Measurements from ENCODE around the gene RBBP5.
A peak's percentile ranks its signal among the peaks of the same experiment; 100 is the strongest.

The RBBP5 gene

GRCh38 chr1:205064301-205064700, 57.5 kb downstream of the RBBP5 start:
- TF ChIP-seq, protein P1, sequence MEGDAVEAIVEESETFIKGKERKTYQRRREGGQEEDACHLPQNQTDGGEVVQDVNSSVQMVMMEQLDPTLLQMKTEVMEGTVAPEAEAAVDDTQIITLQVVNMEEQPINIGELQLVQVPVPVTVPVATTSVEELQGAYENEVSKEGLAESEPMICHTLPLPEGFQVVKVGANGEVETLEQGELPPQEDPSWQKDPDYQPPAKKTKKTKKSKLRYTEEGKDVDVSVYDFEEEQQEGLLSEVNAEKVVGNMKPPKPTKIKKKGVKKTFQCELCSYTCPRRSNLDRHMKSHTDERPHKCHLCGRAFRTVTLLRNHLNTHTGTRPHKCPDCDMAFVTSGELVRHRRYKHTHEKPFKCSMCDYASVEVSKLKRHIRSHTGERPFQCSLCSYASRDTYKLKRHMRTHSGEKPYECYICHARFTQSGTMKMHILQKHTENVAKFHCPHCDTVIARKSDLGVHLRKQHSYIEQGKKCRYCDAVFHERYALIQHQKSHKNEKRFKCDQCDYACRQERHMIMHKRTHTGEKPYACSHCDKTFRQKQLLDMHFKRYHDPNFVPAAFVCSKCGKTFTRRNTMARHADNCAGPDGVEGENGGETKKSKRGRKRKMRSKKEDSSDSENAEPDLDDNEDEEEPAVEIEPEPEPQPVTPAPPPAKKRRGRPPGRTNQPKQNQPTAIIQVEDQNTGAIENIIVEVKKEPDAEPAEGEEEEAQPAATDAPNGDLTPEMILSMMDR (IDR thresholded peaks at IDR 0.05; ENCODE audit: extremely low read depth, insufficient read depth, missing control alignments), result no peak
- in situ Hi-C loops (cut with MboI; ENCODE audit: low pct_unique_long_range_greater_than_20kb, low sequenced_read_pairs, unreplicated experiment), result loop anchor here (10.0 kb wide), 1 partner anchor 70 kb away; no protein-coding TSS in a partner anchor
- DNase-seq (ENCODE audit: low spot score), result no peak

GRCh38 chr1:205062895-205063294, 58.9 kb downstream of the RBBP5 start:
- in situ Hi-C loops (cut with MboI; ENCODE audit: low pct_unique_long_range_greater_than_20kb, low sequenced_read_pairs, unreplicated experiment), result loop anchor here (10.0 kb wide), 1 partner anchor 68 kb away; no protein-coding TSS in a partner anchor
- TF ChIP-seq, protein P1 (IDR thresholded peaks at IDR 0.05; ENCODE audit: extremely low read depth, insufficient read depth, missing control alignments), result no peak
- DNase-seq (ENCODE audit: low spot score), result no peak

DNA sequence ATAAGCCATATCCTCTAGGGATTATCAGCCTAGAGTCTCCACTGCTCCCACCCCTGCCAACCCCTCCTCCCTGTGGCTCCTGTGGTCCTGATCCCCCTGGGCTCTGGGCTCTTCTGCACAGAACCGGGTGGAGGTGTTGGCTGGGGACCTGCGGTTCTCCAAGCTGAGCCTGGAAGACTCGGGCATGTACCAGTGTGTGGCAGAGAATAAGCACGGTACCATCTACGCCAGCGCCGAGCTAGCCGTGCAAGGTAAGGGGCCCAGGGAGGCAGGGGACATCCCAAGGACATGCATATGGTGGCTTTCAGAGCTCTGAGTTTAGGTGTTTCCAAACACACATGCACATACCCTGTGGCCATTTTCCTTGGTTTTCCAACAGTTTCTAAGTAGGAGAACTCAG, 59.5 kb downstream of the RBBP5 start:
- TF ChIP-seq, protein P1 (IDR thresholded peaks at IDR 0.05; ENCODE audit: extremely low read depth, insufficient read depth, missing control alignments), result no peak
- in situ Hi-C loops (cut with MboI; ENCODE audit: low pct_unique_long_range_greater_than_20kb, low sequenced_read_pairs, unreplicated experiment), result loop anchor here (10.0 kb wide), 1 partner anchor 68 kb away; no protein-coding TSS in a partner anchor
- no peak for DNase-seq (ENCODE audit: low spot score)

GRCh38 chr1:205061665-205062069, 60.1 kb downstream of the RBBP5 start:
- TF ChIP-seq, protein P1 (IDR thresholded peaks at IDR 0.05; ENCODE audit: extremely low read depth, insufficient read depth, missing control alignments), result peak; percentile 93
- in situ Hi-C loops (cut with MboI; ENCODE audit: low pct_unique_long_range_greater_than_20kb, low sequenced_read_pairs, unreplicated experiment), result loop anchor here (10.0 kb wide), 1 partner anchor 67 kb away; no protein-coding TSS in a partner anchor
- peak; percentile 89 for DNase-seq (ENCODE audit: low spot score)

DNA sequence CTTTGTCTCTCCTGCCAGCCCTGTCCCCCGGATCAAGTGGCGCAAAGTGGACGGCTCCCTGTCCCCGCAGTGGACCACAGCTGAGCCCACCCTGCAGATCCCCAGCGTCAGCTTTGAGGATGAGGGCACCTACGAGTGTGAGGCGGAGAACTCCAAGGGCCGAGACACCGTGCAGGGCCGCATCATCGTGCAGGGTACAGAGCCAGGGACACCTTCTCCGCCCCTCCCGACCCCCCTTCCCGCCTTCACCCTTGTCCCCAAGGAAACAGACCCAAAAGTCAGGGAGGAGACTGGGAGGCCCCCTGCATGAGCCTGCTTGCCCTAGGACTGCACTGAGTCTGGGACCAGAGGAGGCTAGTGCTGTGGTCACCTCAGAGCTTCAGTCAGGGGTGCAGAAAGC, 60.6 kb downstream of the RBBP5 start:
- TF ChIP-seq, protein P1 (IDR thresholded peaks at IDR 0.05; ENCODE audit: extremely low read depth, insufficient read depth, missing control alignments), result no peak
- in situ Hi-C loops (cut with MboI; ENCODE audit: low pct_unique_long_range_greater_than_20kb, low sequenced_read_pairs, unreplicated experiment), result loop anchor here (10.0 kb wide), 1 partner anchor 66 kb away; no protein-coding TSS in a partner anchor
- no peak for DNase-seq (ENCODE audit: low spot score)

DNA sequence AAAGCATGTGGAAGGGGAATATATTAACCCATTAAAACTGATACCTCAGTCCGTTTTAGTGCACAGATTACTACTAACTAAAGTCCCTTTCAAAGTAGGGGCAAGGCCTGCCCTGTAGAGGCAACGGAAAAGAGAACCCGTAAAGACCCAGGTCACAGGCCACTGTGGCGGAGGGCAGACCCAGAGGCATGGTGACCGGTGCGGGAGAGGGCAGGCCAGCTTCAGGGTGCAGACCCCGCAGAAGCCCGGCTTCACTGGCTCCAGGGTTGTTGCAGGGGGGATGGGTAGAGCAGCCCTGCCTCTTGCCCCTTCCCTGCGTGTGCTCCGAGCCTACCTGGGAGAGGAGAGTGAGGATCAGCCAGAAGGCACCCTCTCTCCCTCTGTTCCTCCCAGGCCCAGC, 61.0 kb downstream of the RBBP5 start:
- in situ Hi-C loops (cut with MboI; ENCODE audit: low pct_unique_long_range_greater_than_20kb, low sequenced_read_pairs, unreplicated experiment), result loop anchor here (10.0 kb wide), 1 partner anchor 66 kb away; no protein-coding TSS in a partner anchor
- TF ChIP-seq, protein P1 (IDR thresholded peaks at IDR 0.05; ENCODE audit: extremely low read depth, insufficient read depth, missing control alignments), result no peak
- DNase-seq (ENCODE audit: low spot score), result no peak
